Endothelial cell of umbilical vein (primary cell): ENCODE results near the gene JARID2. TPM values are rescaled to one million over a fixed set of nuclear protein-coding genes. Genes with fewer than 3 reads are reported as not detected.

ENCODE experiments used
- BruUV-seq: library from RNA; stranded (reverse); fragments of 400-500 nt; replicated peaks from 2 replicates; lab custom pipeline; 2021; lab: Mats Ljungman, UMichigan
- CTCF ChIA-PET: fragments of 300-600, 350-600 bp; sonication (Branson Sonifier 250); formaldehyde crosslinking; loops from one replicate; lab custom pipeline; 2021; ENCODE audit warnings: antibody characterized with exemption, inconsistent platforms; lab: Charles Lee
- POLR2A ChIA-PET: fragments of 300-600, 350-600 bp; sonication (Branson Sonifier 250); formaldehyde crosslinking; loops from one replicate; lab custom pipeline; 2021; ENCODE audit warnings: antibody characterized with exemption, inconsistent platforms; lab: Charles Lee
- DNase-seq: peaks from one replicate; pipeline ENCODE4 v3.0.0-alpha.2; 2011; ENCODE audit warnings: low read depth, low spot score
- FAIRE-seq: peaks from 2 replicates; lab custom pipeline; 2011; peaks lifted over from hg19 to GRCh38; lab: Jason Lieb, UNC
- H2AFZ ChIP-seq: 2 replicates; pipeline ENCODE4 v1.6.0; 2012; ENCODE audit warnings: low read depth, low read length, control low read depth, inconsistent platforms
- H3K27ac ChIP-seq: 2 replicates; pipeline ENCODE4 v1.5.1; 2011; ENCODE audit warnings: low read depth, mild to moderate bottlenecking, control low read depth, low read length, moderate library complexity; ENCODE audit not compliant: insufficient read depth
- H3K27me3 ChIP-seq, 2 experiments: 2 replicates each; pipeline versions ENCODE4 v1.6.0 to v1.6.1; 2011; ENCODE audit warnings: low read length in 2 of 2, mixed read lengths in 1 of 2; ENCODE audit not compliant: control insufficient read depth in 2 of 2, insufficient read depth in 2 of 2
- H3K36me3 ChIP-seq, 2 experiments: 2 replicates in 1 of 2; 3 replicates in 1 of 2; pipeline ENCODE4 v1.5.1; 2011; ENCODE audit warnings: low read length in 2 of 2, mild to moderate bottlenecking in 1 of 2, moderate library complexity in 1 of 2; ENCODE audit not compliant: control insufficient read depth in 2 of 2, insufficient read depth in 2 of 2; ENCODE audit errors: extremely low read depth in 1 of 2
- H3K4me1 ChIP-seq: 3 replicates; pipeline ENCODE4 v1.5.1; 2011; ENCODE audit warnings: mild to moderate bottlenecking, low read length; ENCODE audit not compliant: control insufficient read depth, insufficient read depth; ENCODE audit errors: extremely low read depth
- H3K4me2 ChIP-seq: 2 replicates; pipeline ENCODE4 v1.6.1; 2011; ENCODE audit warnings: low read length, control low read depth, mixed read lengths; ENCODE audit not compliant: insufficient read depth
- H3K4me3 ChIP-seq, 3 experiments: fragments of 200-600 bp in 1 of 3; sonication (generic), shearing (Covaris generic) in 1 of 3; replicated peaks in 1 of 3; 2 replicates each; pipeline ENCODE4 v1.5.1; 2011 to 2016; ENCODE audit warnings: control low read depth in 3 of 3, low read length in 3 of 3, mild to moderate bottlenecking in 2 of 3, inconsistent platforms in 1 of 3, low read depth in 1 of 3, moderate library complexity in 1 of 3; ENCODE audit not compliant: insufficient read depth in 1 of 3
- H3K79me2 ChIP-seq: 2 replicates; pipeline ENCODE4 v1.6.0; 2012; ENCODE audit warnings: low read length, inconsistent platforms; ENCODE audit not compliant: control insufficient read depth, insufficient read depth
- H3K9ac ChIP-seq: replicated peaks from 2 replicates; pipeline ENCODE3; 2011; ENCODE audit warnings: low read length, control low read depth; ENCODE audit not compliant: insufficient read depth; ENCODE audit errors: extremely low read depth
- H3K9me1 ChIP-seq: replicated peaks from 3 replicates; pipeline ENCODE4 v1.6.0; 2011; ENCODE audit warnings: mild to moderate bottlenecking, low read length; ENCODE audit not compliant: control insufficient read depth, insufficient read depth; ENCODE audit errors: extremely low read depth
- H3K9me3 ChIP-seq: replicated peaks from 2 replicates; pipeline ENCODE4 v1.5.1; 2012; ENCODE audit warnings: low read length, inconsistent platforms; ENCODE audit not compliant: control insufficient read depth, insufficient read depth
- H4K20me1 ChIP-seq: replicated peaks from 2 replicates; pipeline ENCODE3; 2011; ENCODE audit warnings: mild to moderate bottlenecking, low read length; ENCODE audit not compliant: control insufficient read depth, insufficient read depth; ENCODE audit errors: extremely low read depth
- CTCF ChIP-seq, 2 donors: IDR thresholded peaks; 1 replicate in 1 of 2; 2 replicates in 1 of 2; pipeline ENCODE4 v1.5.1; 2011; ENCODE audit warnings: low read length in 2 of 2, mild to moderate bottlenecking in 2 of 2, moderate library complexity in 2 of 2, control low read depth in 1 of 2, inconsistent platforms in 1 of 2, low read depth in 1 of 2; ENCODE audit not compliant: insufficient read depth in 1 of 2; ENCODE audit errors: extremely low read depth in 1 of 2
- EZH2 ChIP-seq: IDR thresholded peaks from 2 replicates; pipeline ENCODE4 v1.6.1; 2012; ENCODE audit warnings: borderline replicate concordance, low read depth, mild to moderate bottlenecking, moderate library complexity, low read length, inconsistent platforms; ENCODE audit not compliant: severe bottlenecking
- FOS ChIP-seq: IDR thresholded peaks from 2 replicates; pipeline ENCODE4 v1.6.1; 2011; ENCODE audit warnings: mild to moderate bottlenecking, low read length, moderate library complexity, borderline replicate concordance; ENCODE audit not compliant: insufficient read depth
- GATA2 ChIP-seq: IDR thresholded peaks from 2 replicates; pipeline ENCODE4 v1.7.0; 2011; ENCODE audit warnings: low read depth, mild to moderate bottlenecking, moderate library complexity, mixed read lengths, low read length; ENCODE audit not compliant: insufficient read length, insufficient read depth
- JUN ChIP-seq: IDR thresholded peaks from 2 replicates; pipeline ENCODE4 v1.6.1; 2011; ENCODE audit warnings: borderline replicate concordance, low read depth; ENCODE audit not compliant: insufficient read length, insufficient read depth
- MAX ChIP-seq: IDR thresholded peaks from 2 replicates; pipeline ENCODE4 v1.6.1; 2011; ENCODE audit not compliant: insufficient read depth, insufficient read length
- MYC ChIP-seq: IDR thresholded peaks from one replicate; pipeline ENCODE4 v1.6.1; 2011; ENCODE audit warnings: mild to moderate bottlenecking, low read depth, low read length
- POLR2A ChIP-seq: IDR thresholded peaks from 2 replicates; pipeline ENCODE4 v1.6.1; 2012; ENCODE audit warnings: low read depth, mild to moderate bottlenecking, control low read depth, low read length
- POLR2AphosphoS5 ChIP-seq: IDR thresholded peaks from 2 replicates; pipeline ENCODE4 v1.6.1; 2012; ENCODE audit warnings: low read depth, mild to moderate bottlenecking, control low read depth, low read length, moderate library complexity; ENCODE audit not compliant: insufficient read depth
- dilution Hi-C: fragments of 300-500 bp; cut with MboI; formaldehyde crosslinking; loops from one replicate; pipeline ENCODE4 v1.15.0; 2019; ENCODE audit warnings: low sequenced_read_pairs; ENCODE audit not compliant: extremely low pct_ligation_motif_present
- intact Hi-C: fragments of 100-400 bp; cut with micrococcal nuclease; formaldehyde crosslinking; loops from one replicate; pipeline ENCODE4 v1.10.0; 2022
- polyA plus RNA-seq, 4 experiments: library from polyadenylated mRNA; depleted of rRNA in 3 of 4; stranded (reverse) in 3 of 4; unstranded in 1 of 4; fragments of >200 nt; gene quantifications; 2 replicates each; pipeline versions ENCODE4 v1.2.1 to v1.2.3, GENCODE V29; 2011 to 2012; ENCODE audit warnings: missing spikeins in 1 of 4
- total RNA-seq: library from RNA; stranded (reverse); gene quantifications from 2 replicates; pipeline ENCODE4 v1.2.3, GENCODE V29; 2021

Gene JARID2
- total and polyA plus RNA-seq, 2 donors (not counting 3 experiments of a cell fraction or from before 2014, with no cell fraction given) = 2.9 to 10.6 TPM

- H4K20me1 ChIP-seq = no peaks in the 10 kb centered on the region
- no TSS peak for BruUV-seq
- H3K79me2 ChIP-seq = no peaks in the 10 kb centered on the region
- no peak overlapping the region for H3K4me2 ChIP-seq
- H3K9me1 ChIP-seq = no peaks in the 10 kb centered on the region
- H3K4me3 ChIP-seq = no peak overlapping the region
- ChIA-PET CTCF (interaction anchor here (1.0 to 1.2 kb wide), 2 partner anchors 153 to 228 kb away, joined by 4 to 5 read pairs; no protein-coding TSS in a partner anchor), POLR2A (interaction anchor here (0.7 kb wide), 1 partner anchor 15 kb away, joined by 3 read pairs; no protein-coding TSS in a partner anchor)
- H3K36me3 ChIP-seq = no peaks in the 10 kb centered on the region
- no peaks in the 10 kb centered on the region for H3K27me3 ChIP-seq
- peaks cover 5% of the 10 kb centered on the region for H3K4me1 ChIP-seq
- TF ChIP-seq POLR2AphosphoS5 (no peak), GATA2 (no peak), EZH2 (no peak)
- FAIRE-seq (no peak), DNase-seq (no peak)
- dilution Hi-C loops (no loop called here), intact Hi-C loops (no loop called here)
- no peak overlapping the region for H3K9ac ChIP-seq
- H2AFZ ChIP-seq = no peak overlapping the region
- H3K9me3 ChIP-seq = no peaks in the 10 kb centered on the region
- no peak overlapping the region for H3K27ac ChIP-seq
Measured at GRCh38 chr6:15395087-15395486, 149.2 kb downstream of the JARID2 start.

- H3K4me3 ChIP-seq = no peak overlapping the region
- BruUV-seq = no TSS peak
- no peak overlapping the region for H2AFZ ChIP-seq
- H3K36me3 ChIP-seq = no peaks in the 10 kb centered on the region
- dilution Hi-C loops (no loop called here), intact Hi-C loops (no loop called here)
- H4K20me1 ChIP-seq = no peaks in the 10 kb centered on the region
- CTCF ChIA-PET = no interaction called here
- H3K9me3 ChIP-seq = no peaks in the 10 kb centered on the region
- TF ChIP-seq MYC = no peak
- TF ChIP-seq MAX = no peak
- no peak for TF ChIP-seq POLR2A
- TF ChIP-seq CTCF (IDR thresholded peaks at IDR 0.05; ENCODE audit: extremely low read depth in 1 of 2, insufficient read depth in 1 of 2, low read depth in 1 of 2, low read length in 2 of 2) = no peak
- no peak for TF ChIP-seq JUN
- no peak for TF ChIP-seq FOS
- no peak for TF ChIP-seq GATA2
- TF ChIP-seq POLR2AphosphoS5 = no peak
- no peak for TF ChIP-seq EZH2
- POLR2A ChIA-PET = no interaction called here
- H3K4me2 ChIP-seq = no peak overlapping the region
- no peaks in the 10 kb centered on the region for H3K79me2 ChIP-seq
- peaks cover 5% of the 10 kb centered on the region for H3K4me1 ChIP-seq
- H3K27me3 ChIP-seq = no peaks in the 10 kb centered on the region
- no peaks in the 10 kb centered on the region for H3K9me1 ChIP-seq
- H3K9ac ChIP-seq = no peak overlapping the region
- no peak overlapping the region for H3K27ac ChIP-seq
- DNase-seq (no peak), FAIRE-seq (no peak)
Measured at GRCh38 chr6:15396808-15397207, 150.9 kb downstream of the JARID2 start.
